Activated CD4-positive, alpha-beta memory T cell treated with anti-CD3 and anti-CD28 coated beads for 36 hours (primary cell): ENCODE measurements around the gene WASF1. TPM values are rescaled to one million over a fixed set of nuclear protein-coding genes. Genes with fewer than 3 reads are reported as not detected.

Experiments
- CTCF ChIA-PET: fragments of 350-600 bp; sonication (Branson Sonifier 250); formaldehyde crosslinking; loops from one replicate; lab custom pipeline; 2021; ENCODE audit warnings: antibody characterized with exemption, inconsistent platforms; lab: Charles Lee
- POLR2A ChIA-PET: fragments of 350-600 bp; sonication (Branson Sonifier 250); formaldehyde crosslinking; loops from one replicate; lab custom pipeline; 2021; ENCODE audit warnings: antibody characterized with exemption; lab: Charles Lee
- DNase-seq: peaks from one replicate; pipeline ENCODE4 v3.0.0-alpha.2; 2020
- H3K27ac Mint-ChIP-seq: one replicate; pipeline ENCODE4 v1.8.0; 2021; ENCODE audit warnings: mixed read lengths
- H3K27me3 Mint-ChIP-seq: one replicate; pipeline ENCODE4 v1.8.0; 2021; ENCODE audit warnings: mixed read lengths
- H3K36me3 Mint-ChIP-seq: one replicate; pipeline ENCODE4 v1.8.0; 2021; ENCODE audit warnings: mixed read lengths
- H3K4me1 Mint-ChIP-seq: one replicate; pipeline ENCODE4 v1.8.0; 2021; ENCODE audit warnings: low read depth, mixed read lengths
- H3K4me3 Mint-ChIP-seq: one replicate; pipeline ENCODE4 v1.8.0; 2021; ENCODE audit warnings: mild to moderate bottlenecking, mixed read lengths
- H3K9me3 Mint-ChIP-seq: one replicate; pipeline ENCODE4 v1.8.0; 2021; ENCODE audit warnings: mixed read lengths
- intact Hi-C: fragments of 100-400 bp; cut with micrococcal nuclease; formaldehyde crosslinking; loops from one replicate; pipeline ENCODE4 v1.15.1; 2023
- total RNA-seq, 2 experiments: library from RNA; stranded (reverse); gene quantifications; one replicate each; pipeline ENCODE4 v1.2.3, GENCODE V29; 2021

Gene WASF1
- total RNA-seq, 2 experiments from 2014 or later = 1.9 to 2.6 TPM

DNA sequence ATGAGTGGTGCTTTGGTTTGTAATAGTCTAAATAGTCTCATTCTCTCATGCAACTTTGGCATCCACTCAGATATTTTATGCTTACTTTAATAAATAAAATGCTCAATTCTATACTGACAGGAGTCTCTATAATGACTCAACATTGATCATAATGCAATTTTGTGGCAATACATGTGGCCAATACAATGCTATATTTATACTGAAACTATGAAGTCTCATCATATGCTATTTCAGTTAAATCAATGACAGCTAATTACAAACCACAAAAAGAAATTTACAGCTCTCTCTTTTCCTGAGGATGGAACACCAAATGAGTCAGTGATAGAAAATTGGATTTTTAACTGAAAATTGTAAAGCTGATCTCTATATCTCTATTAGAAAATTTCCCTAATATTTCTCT, 77.1 kb downstream of the WASF1 start:
- no peak overlapping the region for H3K4me3 Mint-ChIP-seq
- DNase-seq = no peak
- ChIA-PET POLR2A (no interaction called here), CTCF (interaction anchor here (1.0 kb wide), 1 partner anchor 17 kb away, joined by 3 read pairs; no protein-coding TSS in a partner anchor)
- H3K27me3 Mint-ChIP-seq = no peaks in the 10 kb centered on the region
- intact Hi-C loops = no loop called here
- H3K4me1 Mint-ChIP-seq = no peaks in the 10 kb centered on the region
- no peaks in the 10 kb centered on the region for H3K9me3 Mint-ChIP-seq
- no peaks in the 10 kb centered on the region for H3K36me3 Mint-ChIP-seq
- H3K27ac Mint-ChIP-seq = no peak overlapping the region

GRCh38 chr6:110101885-110102284, 77.6 kb downstream of the WASF1 start:
- no peak overlapping the region for H3K27ac Mint-ChIP-seq
- H3K36me3 Mint-ChIP-seq = no peaks in the 10 kb centered on the region
- H3K4me3 Mint-ChIP-seq = no peak overlapping the region
- no peak for DNase-seq
- CTCF ChIA-PET = interaction anchor here (0.7 kb wide), 2 partner anchors 116 to 933 kb away, joined by 3 read pairs; no protein-coding TSS in a partner anchor
- H3K9me3 Mint-ChIP-seq = no peaks in the 10 kb centered on the region
- no peaks in the 10 kb centered on the region for H3K4me1 Mint-ChIP-seq
- intact Hi-C loops = no loop called here
- no peaks in the 10 kb centered on the region for H3K27me3 Mint-ChIP-seq
- POLR2A ChIA-PET = no interaction called here

- CTCF ChIA-PET = interaction anchor here (0.6 kb wide), 1 partner anchor 59 kb away, joined by 4 read pairs; no protein-coding TSS in a partner anchor
Observed at GRCh38 chr6:110098511-110099116, 80.9 kb downstream of the WASF1 start.

GRCh38 chr6:110097443-110097842, 82.0 kb downstream of the WASF1 start:
- ChIA-PET CTCF (interaction anchor here (1.2 kb wide), 1 partner anchor 57 kb away, joined by 4 read pairs; no protein-coding TSS in a partner anchor), POLR2A (no interaction called here)
- Mint-ChIP-seq H3K27me3 (no peaks in the 10 kb centered on the region), H3K4me3 (no peak overlapping the region), H3K36me3 (no peaks in the 10 kb centered on the region), H3K27ac (no peak overlapping the region), H3K4me1 (no peaks in the 10 kb centered on the region), H3K9me3 (no peaks in the 10 kb centered on the region)
- no peak for DNase-seq
- intact Hi-C loops = no loop called here

More at GRCh38 chr6:110098511-110099116, 80.9 kb downstream of the WASF1 start:
- intact Hi-C loops = no loop called here
- H3K4me3 Mint-ChIP-seq = no peak overlapping the region
- no peaks in the 10 kb centered on the region for H3K27me3 Mint-ChIP-seq
- no peaks in the 10 kb centered on the region for H3K4me1 Mint-ChIP-seq
- H3K36me3 Mint-ChIP-seq = no peaks in the 10 kb centered on the region
- H3K9me3 Mint-ChIP-seq = no peaks in the 10 kb centered on the region
- no peak overlapping the region for H3K27ac Mint-ChIP-seq
- POLR2A ChIA-PET = no interaction called here
- no peak for DNase-seq

DNA sequence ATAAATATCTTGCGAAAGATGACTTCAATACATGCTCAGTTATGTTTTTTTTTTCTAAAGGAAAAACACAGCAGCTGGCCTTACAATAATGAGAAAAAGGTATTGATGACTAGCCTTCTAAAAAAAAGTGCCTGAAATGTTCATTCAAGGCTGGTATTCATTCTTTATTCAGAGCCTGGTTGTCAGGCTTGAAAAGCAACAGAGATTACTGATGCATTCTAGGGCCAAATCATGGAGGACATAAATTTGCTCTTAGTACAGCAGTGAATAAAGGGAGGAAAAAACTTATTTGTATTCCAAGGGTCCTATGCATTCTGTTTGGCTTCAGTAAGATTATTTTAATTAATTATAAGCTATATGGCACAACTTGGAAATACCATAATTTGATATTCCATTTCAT, 83.5 kb downstream of the WASF1 start:
- Mint-ChIP-seq H3K4me3 (no peak overlapping the region), H3K27ac (no peak overlapping the region), H3K9me3 (no peaks in the 10 kb centered on the region), H3K27me3 (no peaks in the 10 kb centered on the region), H3K4me1 (no peaks in the 10 kb centered on the region), H3K36me3 (no peaks in the 10 kb centered on the region)
- intact Hi-C loops = no loop called here
- no peak for DNase-seq
- POLR2A ChIA-PET = no interaction called here
- CTCF ChIA-PET = no interaction called here

GRCh38 chr6:110095101-110095500, 84.4 kb downstream of the WASF1 start:
- intact Hi-C loops = no loop called here

DNA sequence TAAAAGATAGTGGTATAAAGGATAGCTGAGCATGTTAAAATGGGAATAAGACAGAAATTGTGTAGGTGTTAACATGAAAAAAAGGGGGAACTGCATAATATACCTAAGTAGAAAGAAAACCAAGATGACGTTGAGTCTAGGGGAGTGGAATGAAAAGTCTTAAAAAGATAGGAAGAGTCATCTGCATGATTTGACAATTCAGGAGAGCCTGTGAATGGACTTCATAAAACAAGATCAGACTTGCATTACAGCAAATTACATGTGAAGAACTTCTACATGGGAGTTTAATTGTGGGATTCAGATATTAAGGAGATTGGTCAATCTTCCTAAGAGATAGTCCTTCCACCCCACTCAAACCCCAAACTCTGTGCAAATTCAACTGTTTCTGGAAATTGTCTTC, 85.5 kb downstream of the WASF1 start:
- H3K27me3 Mint-ChIP-seq = no peaks in the 10 kb centered on the region
- no peak for DNase-seq
- H3K9me3 Mint-ChIP-seq = no peaks in the 10 kb centered on the region
- ChIA-PET POLR2A (no interaction called here), CTCF (no interaction called here)
- no peak overlapping the region for H3K27ac Mint-ChIP-seq
- intact Hi-C loops = no loop called here
- no peaks in the 10 kb centered on the region for H3K36me3 Mint-ChIP-seq
- H3K4me3 Mint-ChIP-seq = no peak overlapping the region
- no peaks in the 10 kb centered on the region for H3K4me1 Mint-ChIP-seq

More at GRCh38 chr6:110095101-110095500, 84.4 kb downstream of the WASF1 start:
- no peaks in the 10 kb centered on the region for H3K4me1 Mint-ChIP-seq
- H3K27ac Mint-ChIP-seq = no peak overlapping the region
- no peaks in the 10 kb centered on the region for H3K27me3 Mint-ChIP-seq
- H3K4me3 Mint-ChIP-seq = no peak overlapping the region
- no peaks in the 10 kb centered on the region for H3K36me3 Mint-ChIP-seq
- ChIA-PET CTCF (no interaction called here), POLR2A (no interaction called here)
- no peak for DNase-seq
- no peaks in the 10 kb centered on the region for H3K9me3 Mint-ChIP-seq

GRCh38 chr6:110090876-110091275, 88.6 kb downstream of the WASF1 start:
- POLR2A ChIA-PET = no interaction called here
- CTCF ChIA-PET = no interaction called here
- DNase-seq = no peak
- H3K4me3 Mint-ChIP-seq = no peak overlapping the region
- no peaks in the 10 kb centered on the region for H3K36me3 Mint-ChIP-seq
- no peaks in the 10 kb centered on the region for H3K9me3 Mint-ChIP-seq
- intact Hi-C loops = no loop called here
- H3K4me1 Mint-ChIP-seq = no peaks in the 10 kb centered on the region
- H3K27ac Mint-ChIP-seq = no peak overlapping the region
- peaks cover 5% of the 10 kb centered on the region for H3K27me3 Mint-ChIP-seq

DNA sequence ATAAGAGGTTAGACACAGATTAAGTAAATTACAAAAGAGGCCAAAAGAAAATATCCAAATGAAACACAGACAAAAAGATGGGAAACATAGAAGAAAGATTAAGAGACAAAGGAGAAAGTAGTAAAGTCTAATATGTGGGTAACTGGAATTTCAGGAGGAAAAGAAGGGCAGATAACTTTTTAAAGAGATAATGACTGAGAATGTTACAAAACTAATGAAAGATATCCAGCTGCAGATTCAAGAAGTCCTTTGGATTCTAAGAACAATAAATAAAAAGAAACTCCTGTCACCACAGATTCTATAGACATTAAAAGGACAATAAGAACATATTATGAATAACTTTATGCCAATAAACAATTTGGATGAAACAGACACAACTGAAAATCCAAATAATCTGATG, 90.1 kb downstream of the WASF1 start:
- no peak overlapping the region for H3K4me3 Mint-ChIP-seq
- intact Hi-C loops = no loop called here
- no peak for DNase-seq
- ChIA-PET POLR2A (no interaction called here), CTCF (interaction anchor here (0.7 kb wide), 1 partner anchor 50 kb away, joined by 3 read pairs; no protein-coding TSS in a partner anchor)
- H3K9me3 Mint-ChIP-seq = no peaks in the 10 kb centered on the region
- no peak overlapping the region for H3K27ac Mint-ChIP-seq
- peaks cover 6% of the 10 kb centered on the region for H3K27me3 Mint-ChIP-seq
- no peaks in the 10 kb centered on the region for H3K36me3 Mint-ChIP-seq
- H3K4me1 Mint-ChIP-seq = no peaks in the 10 kb centered on the region

- ChIA-PET CTCF (interaction anchor here (0.8 kb wide), 1 partner anchor 17 kb away, joined by 3 read pairs; no protein-coding TSS in a partner anchor), POLR2A (no interaction called here)
- H3K27me3 Mint-ChIP-seq = peaks cover 8% of the 10 kb centered on the region
- H3K27ac Mint-ChIP-seq = no peak overlapping the region
- no peak overlapping the region for H3K4me3 Mint-ChIP-seq
- H3K36me3 Mint-ChIP-seq = no peaks in the 10 kb centered on the region
- H3K4me1 Mint-ChIP-seq = no peaks in the 10 kb centered on the region
- H3K9me3 Mint-ChIP-seq = no peaks in the 10 kb centered on the region
- intact Hi-C loops = no loop called here
- no peak for DNase-seq
Observed at GRCh38 chr6:110085285-110085684, 94.2 kb downstream of the WASF1 start.

GRCh38 chr6:110083875-110084585, 95.4 kb downstream of the WASF1 start:
- no peaks in the 10 kb centered on the region for H3K9me3 Mint-ChIP-seq

DNA sequence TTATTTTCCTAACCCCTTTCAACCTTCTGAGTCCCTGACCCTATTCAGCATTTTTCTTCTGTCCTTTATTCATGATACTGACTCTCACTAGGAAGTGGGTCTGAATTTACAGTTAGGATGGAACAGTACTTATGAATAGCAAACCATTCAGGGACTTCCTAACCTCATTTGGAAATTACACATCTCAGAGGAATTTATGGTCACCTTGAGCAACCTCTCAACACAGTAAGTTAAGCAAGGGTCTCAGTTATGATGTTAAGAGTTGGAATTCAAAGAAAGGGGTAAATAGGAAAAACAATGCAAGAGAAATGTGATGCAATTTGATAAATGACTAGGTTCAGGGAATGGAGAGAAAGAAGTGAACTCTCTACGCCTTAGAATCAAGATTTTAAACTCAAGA, 104.1 kb downstream of the WASF1 start:
- intact Hi-C loops = no loop called here
- no peak overlapping the region for H3K4me3 Mint-ChIP-seq
- H3K36me3 Mint-ChIP-seq = no peaks in the 10 kb centered on the region
- H3K27me3 Mint-ChIP-seq = peaks cover 8% of the 10 kb centered on the region
- H3K4me1 Mint-ChIP-seq = no peaks in the 10 kb centered on the region
- CTCF ChIA-PET = no interaction called here
- DNase-seq = no peak
- no peaks in the 10 kb centered on the region for H3K9me3 Mint-ChIP-seq
- POLR2A ChIA-PET = no interaction called here
- no peak overlapping the region for H3K27ac Mint-ChIP-seq

More at GRCh38 chr6:110083875-110084585, 95.4 kb downstream of the WASF1 start:
- H3K36me3 Mint-ChIP-seq = no peaks in the 10 kb centered on the region
- CTCF ChIA-PET = interaction anchor here (0.7 kb wide), 1 partner anchor 557 kb away, joined by 3 read pairs; no protein-coding TSS in a partner anchor
- H3K4me1 Mint-ChIP-seq = no peaks in the 10 kb centered on the region
- H3K27ac Mint-ChIP-seq = no peak overlapping the region
- H3K4me3 Mint-ChIP-seq = no peak overlapping the region
- H3K27me3 Mint-ChIP-seq = peaks cover 10% of the 10 kb centered on the region
- DNase-seq = no peak
- intact Hi-C loops = no loop called here
- POLR2A ChIA-PET = no interaction called here
